Endodermal cell (in vitro differentiated cells): ENCODE results near the gene NHP2. TPM values are rescaled to one million over a fixed set of nuclear protein-coding genes. Genes with fewer than 3 reads are reported as not detected.

Source experiments
- DNase-seq: peaks from one replicate; pipeline ENCODE4 v3.0.0-alpha.2; 2017
- H3K27ac ChIP-seq: 2 replicates; pipeline ENCODE4 v1.5.1; 2013; ENCODE audit warnings: mild to moderate bottlenecking, low read depth, low read length, moderate library complexity
- H3K27me3 ChIP-seq: 2 replicates; pipeline ENCODE4 v1.6.1; 2013; ENCODE audit warnings: mild to moderate bottlenecking, low read length, moderate library complexity; ENCODE audit not compliant: insufficient read depth, control insufficient read depth, poor library complexity, severe bottlenecking
- H3K36me3 ChIP-seq: 2 replicates; pipeline ENCODE4 v1.7.0; 2013; ENCODE audit warnings: mild to moderate bottlenecking, low read length, moderate library complexity; ENCODE audit not compliant: control insufficient read depth, insufficient read depth
- H3K4me1 ChIP-seq: one replicate; pipeline ENCODE4 v1.7.0; 2013; ENCODE audit warnings: low read length; ENCODE audit not compliant: control insufficient read depth, insufficient read depth
- H3K4me3 ChIP-seq: 2 replicates; pipeline ENCODE4 v1.5.1; 2013; ENCODE audit warnings: mild to moderate bottlenecking, low read length, moderate library complexity
- H3K9ac ChIP-seq: 2 replicates; pipeline ENCODE4 v1.6.1; 2013; ENCODE audit warnings: mild to moderate bottlenecking, low read length, moderate library complexity; ENCODE audit not compliant: poor library complexity, severe bottlenecking; ENCODE audit errors: extremely low read depth
- H3K9me3 ChIP-seq: 2 replicates; pipeline ENCODE4 v1.6.1; 2013; ENCODE audit warnings: mild to moderate bottlenecking, low read length, moderate library complexity; ENCODE audit not compliant: control insufficient read depth
- H3K27ac Mint-ChIP-seq: 2 replicates; pipeline ENCODE4 v1.8.0; 2020; ENCODE audit warnings: mixed read lengths
- H3K27me3 Mint-ChIP-seq: 2 replicates; pipeline ENCODE4 v1.8.0; 2021; ENCODE audit warnings: mild to moderate bottlenecking, mixed read lengths; ENCODE audit not compliant: insufficient read depth
- H3K36me3 Mint-ChIP-seq: 2 replicates; pipeline ENCODE4 v1.8.0; 2020; ENCODE audit warnings: low read depth, mixed read lengths
- H3K4me1 Mint-ChIP-seq: 2 replicates; pipeline ENCODE4 v1.8.0; 2020; ENCODE audit warnings: mixed read lengths
- H3K4me3 Mint-ChIP-seq: 2 replicates; pipeline ENCODE4 v1.8.0; 2020; ENCODE audit warnings: mild to moderate bottlenecking, moderate library complexity, mixed read lengths
- H3K9me3 Mint-ChIP-seq: 2 replicates; pipeline ENCODE4 v1.8.0; 2020; ENCODE audit warnings: mild to moderate bottlenecking, mixed read lengths
- CTCF ChIP-seq: fragments of 200-600 bp; sonication (generic); conservative IDR thresholded peaks from 2 replicates; pipeline ENCODE4 v1.5.0; 2021; ENCODE audit warnings: antibody characterized with exemption, mild to moderate bottlenecking
- WGBS, 2 experiments: methylation state at CpG; one replicate each; pipeline versions ENCODE4 v1.1.5 to v1.1.7; 2013; ENCODE audit warnings: missing lambda C conversion rate in 2 of 2, mixed read lengths in 1 of 2; ENCODE audit not compliant: insufficient coverage in 1 of 2, insufficient read length in 1 of 2; 5-methylcytosine and 5-hydroxymethylcytosine counted together
- total RNA-seq, 2 donors: library from RNA; stranded (reverse); fragmentation: NEBNext Ultra II Directional in 1 of 2; extraction: Animal tissue kit (Norgen Biotek cat#: 25700) in 1 of 2; gene quantifications; 2 replicates in 1 of 2; 3 replicates in 1 of 2; pipeline ENCODE4 v1.2.1, GENCODE V29; 2021

Gene NHP2
- total RNA-seq, 2 donors from 2014 or later: 174 to 176 TPM

GRCh38 chr5:178112545-178112944 is 41.1 kb downstream of the NHP2 start:
- TF ChIP-seq CTCF: no peak
- Mint-ChIP-seq H3K4me3 (peak overlapping the region; percentile 92), H3K4me1 (peaks cover 22% of the 10 kb centered on the region), H3K36me3 (no peaks in the 10 kb centered on the region), H3K27ac (no peak overlapping the region), H3K27me3 (peaks cover 16% of the 10 kb centered on the region), H3K9me3 (peaks cover 4% of the 10 kb centered on the region)
- Histone ChIP-seq H3K9ac (no peak overlapping the region), H3K27me3 (no peaks in the 10 kb centered on the region), H3K4me1 (peaks cover 13% of the 10 kb centered on the region), H3K4me3 (peak overlapping the region; percentile 83), H3K36me3 (no peaks in the 10 kb centered on the region), H3K27ac (no peak overlapping the region), H3K9me3 (no peaks in the 10 kb centered on the region)
- 90 to 91% methylated on average over 5 of the region's 5 CpGs for WGBS, 2 experiments
- DNase-seq: no peak

GRCh38 chr5:178111925-178112324 is 41.8 kb downstream of the NHP2 start:
- Mint-ChIP-seq H3K36me3 (no peaks in the 10 kb centered on the region), H3K4me3 (no peak overlapping the region)

GRCh38 chr5:178110511-178110910 is 43.2 kb downstream of the NHP2 start:
- Mint-ChIP-seq H3K27ac (no peak overlapping the region), H3K4me1 (peaks cover 7% of the 10 kb centered on the region), H3K9me3 (peaks cover 4% of the 10 kb centered on the region), H3K4me3 (no peak overlapping the region), H3K36me3 (no peaks in the 10 kb centered on the region), H3K27me3 (peaks cover 18% of the 10 kb centered on the region)
- no peaks in the 10 kb centered on the region for H3K27me3 ChIP-seq
- H3K9ac ChIP-seq: no peak overlapping the region
- H3K36me3 ChIP-seq: no peaks in the 10 kb centered on the region
- H3K4me3 ChIP-seq: no peak overlapping the region
- TF ChIP-seq CTCF: no peak
- DNase-seq: no peak
- 90 to 91% methylated on average over 8 to 9 of the region's 9 CpGs for WGBS, 2 experiments
- no peak overlapping the region for H3K27ac ChIP-seq
- H3K4me1 ChIP-seq: peaks cover 2% of the 10 kb centered on the region
- no peaks in the 10 kb centered on the region for H3K9me3 ChIP-seq

More at GRCh38 chr5:178111925-178112324, 41.8 kb downstream of the NHP2 start:
- 79 to 94% methylated on average over 2 to 3 of the region's 3 CpGs for WGBS, 2 experiments
- Histone ChIP-seq H3K27ac (no peak overlapping the region), H3K9me3 (no peaks in the 10 kb centered on the region), H3K27me3 (no peaks in the 10 kb centered on the region), H3K4me1 (peaks cover 13% of the 10 kb centered on the region), H3K36me3 (no peaks in the 10 kb centered on the region), H3K4me3 (no peak overlapping the region), H3K9ac (no peak overlapping the region)
- Mint-ChIP-seq H3K27ac (no peak overlapping the region), H3K27me3 (peaks cover 16% of the 10 kb centered on the region), H3K9me3 (peaks cover 4% of the 10 kb centered on the region), H3K4me1 (peaks cover 20% of the 10 kb centered on the region)
- no peak for DNase-seq
- TF ChIP-seq CTCF: no peak
